ENCODE data around the gene CST9L. TPM values are rescaled to one million over a fixed set of nuclear protein-coding genes. Genes with fewer than 3 reads are reported as not detected.

The CST9L gene
- total RNA-seq, 1 donor from 2014 or later, result not detected

DNA sequence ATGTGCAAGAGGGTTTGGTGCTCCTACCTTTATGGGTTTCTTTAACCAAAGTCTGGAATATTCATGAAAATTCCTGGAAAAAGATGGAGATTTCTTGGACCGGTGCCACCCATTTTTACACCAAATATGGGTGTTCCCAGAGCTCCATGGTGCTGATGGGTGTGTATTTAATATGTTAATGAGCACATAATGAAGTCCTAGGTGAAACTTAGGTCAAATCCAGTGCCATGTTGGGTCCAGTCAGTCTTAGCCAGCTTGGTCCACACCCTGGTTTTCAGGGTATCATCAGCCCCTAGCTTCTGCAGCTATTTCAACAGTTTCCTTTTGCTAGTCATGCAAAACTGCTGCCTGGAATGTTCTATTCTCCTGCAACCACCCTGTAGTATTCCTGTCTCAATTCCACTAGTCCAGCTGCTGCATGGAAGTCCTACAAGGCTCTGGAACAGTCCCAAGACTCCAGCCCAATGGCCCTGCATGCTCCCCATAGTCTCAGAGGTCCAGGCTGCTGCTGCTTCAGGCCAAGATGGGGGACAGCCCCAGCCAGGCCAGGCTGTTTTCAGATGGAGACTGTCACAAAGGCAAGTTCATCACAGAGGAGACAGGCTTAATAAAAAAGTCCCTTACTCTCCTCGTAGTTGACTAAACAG lies 31.8 kb downstream of the CST9L start:
- no peaks in the 10 kb centered on the region for H3K36me3 Mint-ChIP-seq (ENCODE audit: low read depth)

GRCh38 chr20:23534801-23535593 lies 33.3 kb downstream of the CST9L start:
- H3K4me1 Mint-ChIP-seq, result peaks cover 11% of the 10 kb centered on the region
- peaks cover 4% of the 10 kb centered on the region for H3K9me3 Mint-ChIP-seq
- DNase-seq (ENCODE audit: low read depth, low spot score), result no peak
- no peak overlapping the region for H3K4me3 Mint-ChIP-seq
- no peaks in the 10 kb centered on the region for H3K36me3 Mint-ChIP-seq (ENCODE audit: low read depth)
- no peak for TF ChIP-seq CTCF (conservative IDR thresholded peaks at IDR 0.05)
- peaks cover 2% of the 10 kb centered on the region for H3K27me3 Mint-ChIP-seq (ENCODE audit: low read depth)
- no peak overlapping the region for H3K27ac Mint-ChIP-seq (ENCODE audit: unreplicated experiment)

More for the DNA sequence above, 31.8 kb downstream of the CST9L start:
- H3K27ac Mint-ChIP-seq (ENCODE audit: unreplicated experiment), result no peak overlapping the region
- no peak overlapping the region for H3K4me3 Mint-ChIP-seq
- TF ChIP-seq CTCF (conservative IDR thresholded peaks at IDR 0.05), result no peak
- peaks cover 4% of the 10 kb centered on the region for H3K9me3 Mint-ChIP-seq
- H3K4me1 Mint-ChIP-seq, result peaks cover 11% of the 10 kb centered on the region
- no peak for DNase-seq (ENCODE audit: low read depth, low spot score)
- H3K27me3 Mint-ChIP-seq (ENCODE audit: low read depth), result peaks cover 2% of the 10 kb centered on the region

GRCh38 chr20:23533161-23533560 lies 35.1 kb downstream of the CST9L start:
- H3K27me3 Mint-ChIP-seq (ENCODE audit: low read depth), result peaks cover 2% of the 10 kb centered on the region
- peaks cover 4% of the 10 kb centered on the region for H3K36me3 Mint-ChIP-seq (ENCODE audit: low read depth)
- H3K9me3 Mint-ChIP-seq, result peaks cover 4% of the 10 kb centered on the region
- H3K4me3 Mint-ChIP-seq, result no peak overlapping the region
- H3K4me1 Mint-ChIP-seq, result peaks cover 11% of the 10 kb centered on the region
- no peak for TF ChIP-seq CTCF (conservative IDR thresholded peaks at IDR 0.05)
- no peak overlapping the region for H3K27ac Mint-ChIP-seq (ENCODE audit: unreplicated experiment)
- DNase-seq (ENCODE audit: low read depth, low spot score), result no peak

DNA sequence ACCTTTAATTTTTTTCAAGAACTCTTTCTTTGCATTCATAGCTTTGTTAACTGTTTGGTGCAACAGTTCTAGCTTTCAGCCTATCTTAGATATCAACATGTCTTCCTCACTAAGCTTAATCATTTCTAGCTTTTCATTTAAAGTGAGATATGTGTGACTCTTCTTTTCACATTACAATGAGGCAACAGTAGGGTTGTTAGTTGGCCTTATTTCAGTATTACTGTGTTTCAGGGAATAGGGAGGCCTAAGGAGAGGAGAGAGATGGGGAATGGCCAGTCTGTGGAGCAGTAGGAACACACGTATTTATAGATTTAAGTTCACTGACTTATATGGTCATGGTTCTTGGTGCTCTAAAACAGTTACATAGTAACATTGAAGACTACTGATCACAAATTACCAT lies 35.8 kb downstream of the CST9L start:
- Mint-ChIP-seq H3K27me3 (ENCODE audit: low read depth) (peaks cover 2% of the 10 kb centered on the region), H3K4me3 (no peak overlapping the region), H3K36me3 (ENCODE audit: low read depth) (peaks cover 4% of the 10 kb centered on the region), H3K4me1 (peaks cover 11% of the 10 kb centered on the region), H3K9me3 (peaks cover 4% of the 10 kb centered on the region), H3K27ac (ENCODE audit: unreplicated experiment) (no peak overlapping the region)
- TF ChIP-seq CTCF (conservative IDR thresholded peaks at IDR 0.05), result no peak
- DNase-seq (ENCODE audit: low read depth, low spot score), result no peak

- Mint-ChIP-seq H3K4me3 (no peak overlapping the region), H3K27me3 (ENCODE audit: low read depth) (peaks cover 2% of the 10 kb centered on the region), H3K9me3 (peaks cover 6% of the 10 kb centered on the region), H3K36me3 (ENCODE audit: low read depth) (peaks cover 4% of the 10 kb centered on the region), H3K4me1 (peaks cover 11% of the 10 kb centered on the region), H3K27ac (ENCODE audit: unreplicated experiment) (no peak overlapping the region)
- TF ChIP-seq CTCF (conservative IDR thresholded peaks at IDR 0.05), result no peak
- DNase-seq (ENCODE audit: low read depth, low spot score), result no peak
Observed at GRCh38 chr20:23530937-23531567, 37.2 kb downstream of the CST9L start.

Measured in neural crest cell (in vitro differentiated cells).